Esophagus muscularis mucosa (tissue), 4 donors: ENCODE measurements around the gene FBLN7. TPM values are rescaled to one million over a fixed set of nuclear protein-coding genes. Genes with fewer than 3 reads are reported as not detected.

Experiments used
- DNase-seq: peaks from one replicate; pipeline ENCODE4 v3.0.0-alpha.2; 2017; ENCODE audit errors: extremely low spot score
- H3K27ac ChIP-seq, 4 donors: fragments of 200-600 bp; sonication (generic); replicated peaks in 1 of 4; 1 replicate in 3 of 4; 2 replicates in 1 of 4; pipeline ENCODE4 v1.5.1; 2016 to 2019; ENCODE audit warnings: mild to moderate bottlenecking in 1 of 4
- H3K27me3 ChIP-seq, 4 donors: fragments of 200-600 bp; sonication (generic); one replicate each; pipeline versions ENCODE4 v1.5.1 to v1.6.0; 2016 to 2019
- H3K36me3 ChIP-seq, 4 donors: fragments of 200-600 bp; sonication (generic); one replicate each; pipeline ENCODE4 v1.5.1; 2016 to 2019
- H3K4me1 ChIP-seq, 4 donors: fragments of 200-600 bp; sonication (generic); one replicate each; pipeline ENCODE4 v1.5.1; 2016 to 2019
- H3K4me3 ChIP-seq, 4 donors: fragments of 200-600 bp; sonication (generic); 1 replicate in 2 of 4; 2 replicates in 2 of 4; pipeline ENCODE4 v1.5.1; 2016 to 2019; ENCODE audit warnings: mild to moderate bottlenecking in 4 of 4, moderate library complexity in 1 of 4
- H3K9me3 ChIP-seq, 4 donors: fragments of 200-600 bp; sonication (generic); 1 replicate in 3 of 4; 2 replicates in 1 of 4; pipeline ENCODE4 v1.5.1; 2016 to 2019
- CTCF ChIP-seq, 3 experiments: fragments of 200-600 bp in 2 of 3; fragments of 450-650 bp in 1 of 3; sonication (generic) in 2 of 3; IDR thresholded peaks; one replicate each; pipeline ENCODE4 v1.5.1; 2017 to 2019; ENCODE audit warnings: antibody characterized with exemption in 3 of 3, mild to moderate bottlenecking in 2 of 3, moderate library complexity in 1 of 3
- EP300 ChIP-seq: sonication (generic); formaldehyde crosslinking; IDR thresholded peaks from one replicate; pipeline ENCODE4 v1.6.1; 2017; ENCODE audit warnings: antibody characterized with exemption
- POLR2A ChIP-seq: fragments of 450-650 bp; IDR thresholded peaks from one replicate; pipeline ENCODE4 v1.6.1; 2017; ENCODE audit warnings: antibody characterized with exemption, moderate library complexity, mild to moderate bottlenecking, low read depth
- POLR2AphosphoS5 ChIP-seq, 2 donors: sonication (generic); formaldehyde crosslinking; IDR thresholded peaks; one replicate each; pipeline ENCODE4 v1.6.1; 2017; ENCODE audit warnings: antibody characterized with exemption in 2 of 2
- WGBS: methylation state at CpG from one replicate; pipeline ENCODE4 v1.1.5; 2018; 5-methylcytosine and 5-hydroxymethylcytosine counted together
- intact Hi-C: fragments of 100-400 bp; cut with DNase I; formaldehyde crosslinking; loops from one replicate; pipeline ENCODE4 v1.15.1; 2023
- total RNA-seq, 4 donors: library from RNA; depleted of rRNA; stranded (reverse); fragments of >200 nt; gene quantifications; one replicate each; pipeline versions ENCODE4 v1.1.0 to v1.2.1, GENCODE V29; 2016

FBLN7 gene
- total RNA-seq, 4 donors from 2014 or later: 1.1 to 2.1 (median 1.8) TPM

- 76% methylated on average over 4 of the region's 4 CpGs for WGBS
- Histone ChIP-seq H3K9me3 (no peaks in the 10 kb centered on the region), H3K36me3 (no peaks in the 10 kb centered on the region), H3K27me3 (no peaks in the 10 kb centered on the region), H3K4me3 (no peak overlapping the region), H3K27ac (no peak overlapping the region), H3K4me1 (no peaks in the 10 kb centered on the region)
- intact Hi-C loops: no loop called here
- no peak for TF ChIP-seq POLR2AphosphoS5 (IDR thresholded peaks at IDR 0.05)
- no peak for TF ChIP-seq EP300
- TF ChIP-seq CTCF (IDR thresholded peaks at IDR 0.05): no peak
- TF ChIP-seq POLR2A: no peak
- DNase-seq: no peak
Observed at GRCh38 chr2:112194482-112194881, 56.3 kb downstream of the FBLN7 start.

- Histone ChIP-seq H3K4me1 (no peaks in the 10 kb centered on the region), H3K36me3 (no peaks in the 10 kb centered on the region), H3K27ac (no peak overlapping the region), H3K9me3 (no peaks in the 10 kb centered on the region), H3K27me3 (no peaks in the 10 kb centered on the region), H3K4me3 (no peak overlapping the region)
- intact Hi-C loops: no loop called here
- WGBS: 87% methylated on average over 8 of the region's 8 CpGs
- DNase-seq: no peak
- TF ChIP-seq CTCF (IDR thresholded peaks at IDR 0.05) (no peak), POLR2A (no peak), POLR2AphosphoS5 (IDR thresholded peaks at IDR 0.05) (no peak), EP300 (no peak)
Observed at GRCh38 chr2:112195167-112195766, 57.1 kb downstream of the FBLN7 start.

- no peak for DNase-seq
- Histone ChIP-seq H3K36me3 (no peaks in the 10 kb centered on the region), H3K4me1 (no peaks in the 10 kb centered on the region), H3K27me3 (no peaks in the 10 kb centered on the region), H3K27ac (no peak overlapping the region), H3K9me3 (no peaks in the 10 kb centered on the region), H3K4me3 (no peak overlapping the region)
- TF ChIP-seq POLR2AphosphoS5 (IDR thresholded peaks at IDR 0.05) (no peak), POLR2A (no peak), EP300 (no peak), CTCF (IDR thresholded peaks at IDR 0.05) (no peak)
- intact Hi-C loops: no loop called here
Observed at GRCh38 chr2:112195950-112196349, 57.8 kb downstream of the FBLN7 start.

GRCh38 chr2:112197868-112198267 lies 59.7 kb downstream of the FBLN7 start:
- H3K27ac ChIP-seq: no peak overlapping the region
- TF ChIP-seq EP300 (no peak), POLR2AphosphoS5 (IDR thresholded peaks at IDR 0.05) (no peak), CTCF (IDR thresholded peaks at IDR 0.05) (no peak), POLR2A (no peak)
- peak; percentile 37 for DNase-seq
- intact Hi-C loops: no loop called here
- H3K4me1 ChIP-seq: no peaks in the 10 kb centered on the region
- H3K27me3 ChIP-seq: no peaks in the 10 kb centered on the region
- H3K4me3 ChIP-seq: no peak overlapping the region
- H3K9me3 ChIP-seq: no peaks in the 10 kb centered on the region
- 75% methylated on average over 1 of the region's 1 CpG for WGBS
- H3K36me3 ChIP-seq: no peaks in the 10 kb centered on the region

GRCh38 chr2:112198780-112199179 lies 60.6 kb downstream of the FBLN7 start:
- peaks cover 0 to 6% (median 3%) of the 10 kb centered on the region in 4 donors for H3K9me3 ChIP-seq
- no peak overlapping the region for H3K4me3 ChIP-seq
- peak; percentile 29 for DNase-seq
- no peak overlapping the region for H3K27ac ChIP-seq
- no peak for TF ChIP-seq POLR2A
- no peak for TF ChIP-seq POLR2AphosphoS5 (IDR thresholded peaks at IDR 0.05)
- TF ChIP-seq CTCF (IDR thresholded peaks at IDR 0.05): no peak
- intact Hi-C loops: no loop called here
- no peaks in the 10 kb centered on the region for H3K36me3 ChIP-seq
- no peaks in the 10 kb centered on the region for H3K4me1 ChIP-seq
- no peaks in the 10 kb centered on the region for H3K27me3 ChIP-seq
